ENCODE measurements around the gene PLA2G1B. TPM values are rescaled to one million over a fixed set of nuclear protein-coding genes. Genes with fewer than 3 reads are reported as not detected.

PLA2G1B gene
- total RNA-seq, 3 donors from 2014 or later: not detected

DNA sequence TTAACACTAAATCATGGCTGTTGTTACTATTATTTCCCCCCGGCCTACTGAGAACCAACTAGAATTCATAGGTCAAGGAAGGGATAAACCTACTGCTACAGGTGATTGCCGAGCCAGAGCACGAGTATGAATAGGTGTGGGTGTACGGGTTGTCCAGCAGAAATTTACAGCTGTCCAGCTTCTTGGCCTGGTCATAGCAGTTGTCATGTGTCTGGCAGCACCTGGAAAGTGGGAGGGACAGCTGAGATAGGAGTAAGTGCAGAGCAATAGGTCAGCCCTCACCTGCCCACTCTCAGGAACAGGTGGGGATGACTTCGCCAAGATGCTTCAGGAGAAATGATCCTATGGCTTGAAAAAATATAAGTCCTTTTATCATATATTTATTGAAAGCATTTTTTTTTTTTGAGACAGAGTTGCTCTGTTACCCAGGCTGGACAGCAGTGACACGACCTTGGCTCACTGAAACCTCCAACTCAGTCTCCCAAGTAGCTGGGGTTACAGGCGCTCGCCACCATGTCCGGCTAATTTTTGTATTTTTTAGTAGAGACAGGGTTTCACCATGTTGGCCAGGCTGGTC is 2.6 kb downstream of the PLA2G1B start:
- DNase-seq (ENCODE audit: low spot score in 2 of 2): no peak
- no peak overlapping the region for H3K4me3 ChIP-seq
- H3K9me3 ChIP-seq: no peaks in the 10 kb centered on the region
- TF ChIP-seq POLR2AphosphoS5 (IDR thresholded peaks at IDR 0.05) (no peak), CTCF (IDR thresholded peaks at IDR 0.05) (no peak), POLR2A (IDR thresholded peaks at IDR 0.05) (no peak)
- no peaks in the 10 kb centered on the region for H3K27me3 ChIP-seq
- H3K36me3 ChIP-seq: no peaks in the 10 kb centered on the region
- H3K27ac ChIP-seq: no peak overlapping the region
- intact Hi-C loops (cut with DNase I; ENCODE audit: low total_unique reads): no loop called here
- no peaks in the 10 kb centered on the region for H3K4me1 ChIP-seq

GRCh38 chr12:120323772-120324171 is 3.8 kb downstream of the PLA2G1B start:
- no peak for DNase-seq (ENCODE audit: low spot score in 2 of 2)
- no peaks in the 10 kb centered on the region for H3K27me3 ChIP-seq
- no peaks in the 10 kb centered on the region for H3K36me3 ChIP-seq
- no peak overlapping the region for H3K4me3 ChIP-seq
- H3K4me1 ChIP-seq: no peaks in the 10 kb centered on the region
- intact Hi-C loops (cut with DNase I; ENCODE audit: low total_unique reads): no loop called here
- TF ChIP-seq POLR2A (IDR thresholded peaks at IDR 0.05) (no peak), POLR2AphosphoS5 (IDR thresholded peaks at IDR 0.05) (no peak), CTCF (IDR thresholded peaks at IDR 0.05) (no peak)
- H3K9me3 ChIP-seq: no peaks in the 10 kb centered on the region
- no peak overlapping the region for H3K27ac ChIP-seq

GRCh38 chr12:120321382-120322202 is 6.0 kb downstream of the PLA2G1B start:
- TF ChIP-seq CTCF (IDR thresholded peaks at IDR 0.05): no peak
- no peak for TF ChIP-seq POLR2A (IDR thresholded peaks at IDR 0.05)
- no peak for TF ChIP-seq POLR2AphosphoS5 (IDR thresholded peaks at IDR 0.05)
- Histone ChIP-seq H3K9me3 (no peaks in the 10 kb centered on the region), H3K4me3 (no peak overlapping the region), H3K27me3 (no peaks in the 10 kb centered on the region), H3K36me3 (no peaks in the 10 kb centered on the region), H3K4me1 (no peaks in the 10 kb centered on the region), H3K27ac (no peak overlapping the region)
- DNase-seq (ENCODE audit: low spot score in 2 of 2): no peak
- intact Hi-C loops (cut with DNase I; ENCODE audit: low total_unique reads): no loop called here

- Histone ChIP-seq H3K4me3 (peak overlapping the region; percentile 54 to 74 (median 64)), H3K9me3 (no peaks in the 10 kb centered on the region), H3K27ac (peak overlapping the region; percentile 92 to 95), H3K36me3 (no peaks in the 10 kb centered on the region), H3K4me1 (no peaks in the 10 kb centered on the region), H3K27me3 (no peaks in the 10 kb centered on the region)
- TF ChIP-seq POLR2A (IDR thresholded peaks at IDR 0.05) (peak; percentile 87), POLR2AphosphoS5 (IDR thresholded peaks at IDR 0.05) (peak; percentile 75 to 94 (median 91)), CTCF (IDR thresholded peaks at IDR 0.05) (peak; percentile 67 to 86 (median 86))
- intact Hi-C loops (cut with DNase I; ENCODE audit: low total_unique reads): no loop called here
- DNase-seq (ENCODE audit: low spot score in 2 of 2): peak; percentile 99 to 100
These were observed 10.1 kb downstream of the PLA2G1B start for GRCh38 chr12:120317224-120318105.
